ES-I3 (cell line): ENCODE data around the gene ZNF334.

ENCODE experiments used
- H3K36me3 ChIP-seq: 2 replicates; pipeline ENCODE4 v1.6.1; 2013; ENCODE audit warnings: mild to moderate bottlenecking, low read length, control low read depth, moderate library complexity; ENCODE audit not compliant: insufficient read depth
- H3K4me1 ChIP-seq: 2 replicates; pipeline ENCODE4 v1.6.1; 2013; ENCODE audit warnings: mild to moderate bottlenecking, control low read depth, low read length; ENCODE audit not compliant: insufficient read depth
- H3K9ac ChIP-seq: 2 replicates; pipeline ENCODE4 v1.6.1; 2013; ENCODE audit warnings: low read depth, mild to moderate bottlenecking, low read length, moderate library complexity
- H3K9me3 ChIP-seq: 2 replicates; pipeline ENCODE4 v1.6.1; 2013; ENCODE audit warnings: mild to moderate bottlenecking, low read length, moderate library complexity; ENCODE audit not compliant: control insufficient read depth, insufficient read depth

The ZNF334 gene

GRCh38 chr20:46512943-46513844, at the start of gene ZNF334:
Gene ZNF334 (minus strand): TSS chr20:46513559. CDS start chr20:46512102, 1,457 bp downstream.
- Histone ChIP-seq H3K36me3 (peaks cover 6% of the 10 kb centered on the region), H3K4me1 (no peaks in the 10 kb centered on the region), H3K9ac (peak within 1 kb of the TSS; percentile 78), H3K9me3 (peaks cover 3% of the 10 kb centered on the region; the same call in 1 of the 2 replicates)

GRCh38 chr20:46562373-46563169, 49.2 kb upstream of the ZNF334 start:
- peaks cover 12% of the 10 kb centered on the region; the same call in 1 of the 2 replicates for H3K4me1 ChIP-seq
- no peaks in the 10 kb centered on the region for H3K36me3 ChIP-seq
- no peaks in the 10 kb centered on the region for H3K9me3 ChIP-seq
- peak overlapping the region; percentile 51 for H3K9ac ChIP-seq

- H3K36me3 ChIP-seq: no peaks in the 10 kb centered on the region
- H3K9ac ChIP-seq: peak overlapping the region; percentile 51
Measured at GRCh38 chr20:46562009-46562372, 48.6 kb upstream of the ZNF334 start.

GRCh38 chr20:46559685-46560440, 46.5 kb upstream of the ZNF334 start:
- H3K9ac ChIP-seq: no peak overlapping the region
- no peaks in the 10 kb centered on the region for H3K36me3 ChIP-seq
- H3K4me1 ChIP-seq: peaks cover 27% of the 10 kb centered on the region
- H3K9me3 ChIP-seq: no peaks in the 10 kb centered on the region

More at GRCh38 chr20:46562009-46562372, 48.6 kb upstream of the ZNF334 start:
- H3K4me1 ChIP-seq: peaks cover 13% of the 10 kb centered on the region; the same call in 1 of the 2 replicates
- no peaks in the 10 kb centered on the region for H3K9me3 ChIP-seq

GRCh38 chr20:46559001-46559400, 45.6 kb upstream of the ZNF334 start:
- Histone ChIP-seq H3K36me3 (no peaks in the 10 kb centered on the region), H3K4me1 (peaks cover 30% of the 10 kb centered on the region), H3K9ac (no peak overlapping the region), H3K9me3 (no peaks in the 10 kb centered on the region)

- H3K36me3 ChIP-seq: no peaks in the 10 kb centered on the region
- H3K9me3 ChIP-seq: no peaks in the 10 kb centered on the region
- no peak overlapping the region for H3K9ac ChIP-seq
- peaks cover 28% of the 10 kb centered on the region for H3K4me1 ChIP-seq
Measured at GRCh38 chr20:46558511-46558959, 45.2 kb upstream of the ZNF334 start.

- no peak overlapping the region for H3K9ac ChIP-seq
- H3K36me3 ChIP-seq: no peaks in the 10 kb centered on the region
- no peaks in the 10 kb centered on the region for H3K9me3 ChIP-seq
- H3K4me1 ChIP-seq: peaks cover 30% of the 10 kb centered on the region
Measured at GRCh38 chr20:46557231-46557956, 44.0 kb upstream of the ZNF334 start.

GRCh38 chr20:46555370-46555956, 42.1 kb upstream of the ZNF334 start:
- Histone ChIP-seq H3K4me1 (peaks cover 32% of the 10 kb centered on the region), H3K36me3 (no peaks in the 10 kb centered on the region), H3K9me3 (no peaks in the 10 kb centered on the region), H3K9ac (no peak overlapping the region)

GRCh38 chr20:46554828-46555227, 41.5 kb upstream of the ZNF334 start:
- Histone ChIP-seq H3K4me1 (peaks cover 32% of the 10 kb centered on the region), H3K36me3 (no peaks in the 10 kb centered on the region), H3K9me3 (no peaks in the 10 kb centered on the region), H3K9ac (no peak overlapping the region)

GRCh38 chr20:46553926-46554325, 40.6 kb upstream of the ZNF334 start:
- no peaks in the 10 kb centered on the region for H3K9me3 ChIP-seq
- no peak overlapping the region for H3K9ac ChIP-seq
- peaks cover 32% of the 10 kb centered on the region for H3K4me1 ChIP-seq
- H3K36me3 ChIP-seq: no peaks in the 10 kb centered on the region

- H3K36me3 ChIP-seq: no peaks in the 10 kb centered on the region
- H3K9ac ChIP-seq: no peak overlapping the region
- peaks cover 32% of the 10 kb centered on the region for H3K4me1 ChIP-seq
- H3K9me3 ChIP-seq: no peaks in the 10 kb centered on the region
Measured at GRCh38 chr20:46552460-46553420, 39.4 kb upstream of the ZNF334 start.

- Histone ChIP-seq H3K36me3 (no peaks in the 10 kb centered on the region), H3K9ac (no peak overlapping the region), H3K4me1 (peaks cover 29% of the 10 kb centered on the region), H3K9me3 (no peaks in the 10 kb centered on the region)
Measured at GRCh38 chr20:46551522-46552381, 38.4 kb upstream of the ZNF334 start.
